GM12878 (cell line): ENCODE data around the gene OR2G3. TPM values are rescaled to one million over a fixed set of nuclear protein-coding genes. Genes with fewer than 3 reads are reported as not detected.

Experiments
- ATAC-seq: fragments of 200-7000 bp; cut with Tn5 transposase; 3 replicates; pipeline ENCODE4 v1.9.1; 2020; ENCODE audit warnings: mild to moderate bottlenecking, moderate library complexity
- BruUV-seq: library from RNA; stranded (reverse); fragments of 400-500 nt; replicated peaks from 2 replicates; lab custom pipeline; 2021; lab: Mats Ljungman, UMichigan
- CTCF ChIA-PET: fragments of 300-600 bp; sonication (Branson Sonifier 250); formaldehyde crosslinking; extraction: SDS; loops from one replicate; lab custom pipeline; 2021; ENCODE audit warnings: inconsistent platforms; lab: Yijun Ruan, JAX
- POLR2A ChIA-PET: fragments of 350-600 bp; formaldehyde crosslinking; extraction: SDS; loops from one replicate; lab custom pipeline; 2021; ENCODE audit warnings: inconsistent platforms; lab: Charles Lee
- RAD21 ChIA-PET: fragments of 300-600 bp; sonication (Branson Sonifier 250); formaldehyde crosslinking; loops from one replicate; lab custom pipeline; 2023; ENCODE audit warnings: antibody characterized with exemption; ENCODE audit not compliant: unreplicated experiment; lab: Charles Lee
- SMC1A ChIA-PET: fragments of 300-600 bp; sonication (Branson Sonifier 250); formaldehyde crosslinking; loops from one replicate; lab custom pipeline; 2023; ENCODE audit not compliant: unreplicated experiment, uncharacterized antibody; lab: Charles Lee
- DNase-seq: peaks from one replicate; pipeline ENCODE4 v3.0.0-alpha.2; 2011; ENCODE audit warnings: low read depth, low spot score
- FAIRE-seq: peaks from 3 replicates; lab custom pipeline; 2011; peaks lifted over from hg19 to GRCh38; lab: Jason Lieb, UNC
- H2AFZ ChIP-seq: 2 replicates; pipeline ENCODE4 v1.6.0; 2011; ENCODE audit warnings: low read depth, low read length, control low read depth; ENCODE audit not compliant: control insufficient read depth
- H3K27ac ChIP-seq: 2 replicates; pipeline ENCODE4 v1.5.1; 2011; ENCODE audit warnings: control low read depth; ENCODE audit not compliant: control insufficient read depth, insufficient read depth
- H3K27me3 ChIP-seq, 2 experiments: replicated peaks in 1 of 2; 2 replicates each; pipeline versions ENCODE4 v1.6.0 to v1.6.1; 2011; ENCODE audit warnings: low read length in 1 of 2; ENCODE audit not compliant: control insufficient read depth in 2 of 2, insufficient read depth in 2 of 2
- H3K36me3 ChIP-seq, 2 experiments: 2 replicates each; pipeline ENCODE4 v1.5.1; 2011; ENCODE audit warnings: low read length in 1 of 2; ENCODE audit not compliant: control insufficient read depth in 2 of 2, insufficient read depth in 2 of 2
- H3K4me1 ChIP-seq: 2 replicates; pipeline ENCODE4 v1.6.1; 2011; ENCODE audit warnings: mild to moderate bottlenecking, low read length, moderate library complexity, mixed read lengths; ENCODE audit not compliant: control insufficient read depth, insufficient read depth
- H3K4me2 ChIP-seq: 2 replicates; pipeline ENCODE4 v1.6.0; 2011; ENCODE audit warnings: control low read depth; ENCODE audit not compliant: control insufficient read depth, insufficient read depth
- H3K4me3 ChIP-seq: fragments of 200-600 bp; sonication (generic); 2 replicates; pipeline ENCODE4 v1.5.1; 2016
- H3K79me2 ChIP-seq: 2 replicates; pipeline ENCODE4 v1.6.0; 2011; ENCODE audit warnings: low read length; ENCODE audit not compliant: control insufficient read depth, insufficient read depth
- H3K9ac ChIP-seq: 2 replicates; pipeline ENCODE4 v1.8.0; 2011; ENCODE audit warnings: low read length, control low read depth, mixed read lengths; ENCODE audit not compliant: control insufficient read depth, insufficient read depth
- H3K9me3 ChIP-seq: replicated peaks from 3 replicates; pipeline ENCODE4 v1.5.1; 2011; ENCODE audit warnings: mild to moderate bottlenecking, low read length; ENCODE audit not compliant: control insufficient read depth, insufficient read depth
- H4K20me1 ChIP-seq: 2 replicates; pipeline ENCODE4 v1.6.0; 2011; ENCODE audit not compliant: control insufficient read depth, insufficient read depth
- EED ChIP-seq: sonication (generic); IDR thresholded peaks from 2 replicates; pipeline ENCODE4 v1.6.1; 2016; ENCODE audit warnings: antibody characterized with exemption, low read depth
- HSF1 ChIP-seq: fragments of 150-350 bp; IDR thresholded peaks from 2 replicates; pipeline ENCODE4 v1.6.1; 2014; ENCODE audit warnings: mild to moderate bottlenecking, low read depth, low read length
- NFIC ChIP-seq: IDR thresholded peaks from 2 replicates; pipeline ENCODE4 v1.6.1; 2012; ENCODE audit warnings: low read depth, mild to moderate bottlenecking, inconsistent platforms, low read length, moderate library complexity
- PML ChIP-seq: IDR thresholded peaks from 2 replicates; pipeline ENCODE4 v1.6.1; 2012; ENCODE audit warnings: low read length, inconsistent platforms
- POLR2AphosphoS5 ChIP-seq: IDR thresholded peaks from 2 replicates; pipeline ENCODE4 v1.6.1; 2011; ENCODE audit warnings: mild to moderate bottlenecking, low read length, inconsistent platforms
- SUPT20H ChIP-seq: IDR thresholded peaks from 2 replicates; pipeline ENCODE4 v1.6.1; 2011; ENCODE audit warnings: low read depth, mild to moderate bottlenecking, low read length, moderate library complexity, borderline replicate concordance; ENCODE audit not compliant: control insufficient read depth
- SUZ12 ChIP-seq: fragments of 200-600 bp; sonication (generic); IDR thresholded peaks from one replicate; pipeline ENCODE4 v1.6.1; 2018; ENCODE audit warnings: antibody characterized with exemption, mild to moderate bottlenecking; ENCODE audit not compliant: unreplicated experiment
- ZBED1 ChIP-seq: IDR thresholded peaks from 2 replicates; pipeline ENCODE4 v1.6.1; 2016; ENCODE audit warnings: borderline replicate concordance
- ZBTB4 ChIP-seq: fragments of 450-650 bp; formaldehyde crosslinking; IDR thresholded peaks from 2 replicates; pipeline ENCODE4 v1.4.0; 2022; ENCODE audit warnings: mild to moderate bottlenecking, moderate library complexity
- WGBS: methylation state at CpG from one replicate; pipeline ENCODE4 v1.1.6; 2016; ENCODE audit warnings: low lambda C conversion rate; ENCODE audit not compliant: insufficient replicate concordance, insufficient coverage; ENCODE audit errors: missing lambda C conversion rate; 5-methylcytosine and 5-hydroxymethylcytosine counted together
- in situ Hi-C: fragments of 300-500 bp; cut with MboI; formaldehyde crosslinking; loops from 9 replicates; pipeline ENCODE4 v1.14.3; 2018; ENCODE audit warnings: mixed read lengths
- intact Hi-C: fragments of 100-400 bp; cut with micrococcal nuclease; formaldehyde crosslinking; loops from one replicate; pipeline ENCODE4 v1.14.2; 2022; ENCODE audit not compliant: unreplicated experiment
- polyA plus RNA-seq, 11 experiments: library from polyadenylated mRNA; depleted of rRNA in 4 of 11; unstranded in 6 of 11; stranded (reverse) in 5 of 11; fragments of >200 nt; fragmentation: Nextera tagmentation in 4 of 11; fragmentation: Illumina TruSeq in 1 of 11; extraction: Ambion mirVana in 4 of 11; extraction: Trizol in 1 of 11; gene quantifications; 1 replicate in 1 of 11; 2 replicates in 10 of 11; pipeline versions ENCODE4 v1.2.1 to v1.2.3, GENCODE V29; 2011 to 2016; ENCODE audit warnings: inconsistent platforms in 2 of 11, missing spikeins in 2 of 11, low read depth in 1 of 11
- total RNA-seq, 4 experiments: library from RNA; depleted of rRNA in 3 of 4; stranded (reverse); fragments of >200 nt in 3 of 4; fragmentation: Illumina TruSeq in 1 of 4; extraction: Trizol in 1 of 4; gene quantifications; 2 replicates each; pipeline versions ENCODE4 v1.2.1 to v1.2.3, GENCODE V29; 2013 to 2021
- TF ChIP-seq, protein P1 (sequence below): IDR thresholded peaks from 2 replicates; pipeline ENCODE4 v1.6.1; 2011; ENCODE audit warnings: borderline replicate concordance, low read depth, mild to moderate bottlenecking, moderate library complexity, mixed read lengths, low read length; ENCODE audit not compliant: insufficient read depth; ENCODE audit errors: extremely low read length

The OR2G3 gene
- total and polyA plus RNA-seq, 10 of the 15 experiments (the other 5 are each of a cell fraction or from before 2014, with no cell fraction given), result not detected

GRCh38 chr1:247627951-247628350, 22.6 kb downstream of the OR2G3 start:
- Histone ChIP-seq H4K20me1 (no peaks in the 10 kb centered on the region), H3K4me2 (no peak overlapping the region)
- in situ Hi-C loops, result no loop called here
- FAIRE-seq, result no peak
- POLR2A ChIA-PET, result no interaction called here
- SMC1A ChIA-PET, result no interaction called here
- TF ChIP-seq EED (no peak), NFIC (no peak), SUPT20H (no peak), ZBED1 (no peak), SUZ12 (no peak), HSF1 (no peak), PML (no peak), ZBTB4 (CRISPR knock-in tag) (no peak), POLR2AphosphoS5 (no peak)
- TF ChIP-seq, protein P1, sequence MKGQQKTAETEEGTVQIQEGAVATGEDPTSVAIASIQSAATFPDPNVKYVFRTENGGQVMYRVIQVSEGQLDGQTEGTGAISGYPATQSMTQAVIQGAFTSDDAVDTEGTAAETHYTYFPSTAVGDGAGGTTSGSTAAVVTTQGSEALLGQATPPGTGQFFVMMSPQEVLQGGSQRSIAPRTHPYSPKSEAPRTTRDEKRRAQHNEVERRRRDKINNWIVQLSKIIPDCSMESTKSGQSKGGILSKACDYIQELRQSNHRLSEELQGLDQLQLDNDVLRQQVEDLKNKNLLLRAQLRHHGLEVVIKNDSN, result no peak
- TF ChIP-seq, all 136 proteins: peak for 0
- Histone ChIP-seq H3K9ac (no peak overlapping the region), H3K36me3 (no peaks in the 10 kb centered on the region), H3K27ac (no peak overlapping the region), H3K79me2 (no peaks in the 10 kb centered on the region), H3K27me3 (no peaks in the 10 kb centered on the region), H3K4me1 (no peaks in the 10 kb centered on the region), H3K4me3 (no peak overlapping the region), H3K9me3 (no peaks in the 10 kb centered on the region), H2AFZ (no peak overlapping the region)
- no TSS peak for BruUV-seq
- ATAC-seq (no peak), DNase-seq (no peak)
- intact Hi-C loops, result no loop called here
- RAD21 ChIA-PET, result no interaction called here
- WGBS, result 8% methylated on average over 3 of the region's 3 CpGs
- CTCF ChIA-PET, result no interaction called here
